HL-60 (cell line): ENCODE data around the gene ZFAND3.

ENCODE experiments used
- CTCF ChIP-seq: IDR thresholded peaks from one replicate; pipeline ENCODE4 v1.5.1; 2011; ENCODE audit warnings: low read length, control low read depth, inconsistent platforms; ENCODE audit not compliant: insufficient read depth
- GABPA ChIP-seq: IDR thresholded peaks from 2 replicates; pipeline ENCODE4 v1.6.1; 2012; ENCODE audit warnings: low read depth
- POLR2AphosphoS5 ChIP-seq: IDR thresholded peaks from 2 replicates; pipeline ENCODE4 v1.6.1; 2012; ENCODE audit warnings: low read depth
- REST ChIP-seq: IDR thresholded peaks from 2 replicates; pipeline ENCODE4 v1.6.1; 2012; ENCODE audit warnings: low read depth; ENCODE audit not compliant: insufficient replicate concordance
- SPI1 ChIP-seq: IDR thresholded peaks from 2 replicates; pipeline ENCODE4 v1.6.1; 2012; ENCODE audit warnings: low read depth, mild to moderate bottlenecking, borderline replicate concordance

- TF ChIP-seq CTCF = no peak
- no peak for TF ChIP-seq POLR2AphosphoS5
- no peak for TF ChIP-seq REST
- no peak for TF ChIP-seq SPI1
- TF ChIP-seq GABPA = no peak
These were observed 71.5 kb downstream of the ZFAND3 start for GRCh38 chr6:37891072-37891471.
